ENCODE measurements around the gene NQO2.

- no peak for TF ChIP-seq CTCF (IDR thresholded peaks at IDR 0.05; ENCODE audit: low read depth, low read length)
- no peak for TF ChIP-seq MYC (IDR thresholded peaks at IDR 0.05; ENCODE audit: low read depth, low read length)
- TF ChIP-seq MAX (IDR thresholded peaks at IDR 0.05; ENCODE audit: low read depth, low read length): no peak
- no peak for TF ChIP-seq POLR2A (IDR thresholded peaks at IDR 0.05; ENCODE audit: extremely low read depth, insufficient read length)
Observed at GRCh38 chr6:2969549-2969948, 30.1 kb upstream of the NQO2 start.
